IPS-NIHi7 (cell line): ENCODE measurements around the gene TRAPPC3.
"Not testable (repeated sequence)": the region's sequence is repeated elsewhere in the genome, so short reads cannot be mapped to it uniquely, and the experiment has no call there.

Experiments
- DNase-seq: peaks from one replicate; pipeline ENCODE4 v3.0.0; 2012; ENCODE audit warnings: mixed read lengths; ENCODE audit errors: extremely low spot score

The TRAPPC3 gene

DNA sequence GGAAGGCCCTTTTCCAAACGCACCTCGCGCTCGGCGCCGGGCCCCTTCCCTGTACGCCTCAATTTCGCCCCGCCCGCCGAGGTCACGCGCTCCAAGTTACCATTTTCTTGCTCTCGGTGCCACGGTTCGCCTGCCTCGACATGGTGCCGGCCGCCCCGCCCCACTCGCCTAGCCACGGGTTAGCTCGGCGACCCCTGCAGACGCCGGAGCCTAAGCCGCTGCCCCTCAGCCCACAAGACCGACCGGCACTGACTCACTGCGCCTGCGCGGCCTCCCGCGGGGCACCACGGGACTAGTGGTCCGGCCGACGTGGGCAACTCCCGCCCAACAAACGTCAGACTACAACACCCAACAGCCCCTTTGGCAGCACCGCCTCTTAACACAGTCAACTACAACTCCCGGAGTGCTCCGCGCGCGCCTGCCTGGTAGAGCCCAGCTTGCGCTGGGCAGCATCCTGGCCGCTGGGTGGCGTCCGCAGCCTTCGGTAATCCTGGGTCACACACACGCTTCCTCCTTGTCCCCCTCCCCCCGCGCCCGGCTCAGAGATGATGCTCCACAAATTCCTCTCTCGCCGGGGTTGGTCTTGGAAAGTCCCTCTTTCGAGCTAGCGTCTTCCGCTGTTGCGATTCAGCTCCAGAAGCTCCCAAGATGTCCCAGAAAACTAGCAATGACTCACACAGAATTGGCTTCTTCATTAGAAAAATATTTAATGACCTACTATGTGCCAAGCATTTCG is at the start of gene TRAPPC3:
Gene TRAPPC3, minus strand, starts transcription at position 250 of the 736 bp plus-strand sequence. Its CDS starts 108 bp downstream, at position 142.
- DNase-seq: peak; percentile 99

DNA sequence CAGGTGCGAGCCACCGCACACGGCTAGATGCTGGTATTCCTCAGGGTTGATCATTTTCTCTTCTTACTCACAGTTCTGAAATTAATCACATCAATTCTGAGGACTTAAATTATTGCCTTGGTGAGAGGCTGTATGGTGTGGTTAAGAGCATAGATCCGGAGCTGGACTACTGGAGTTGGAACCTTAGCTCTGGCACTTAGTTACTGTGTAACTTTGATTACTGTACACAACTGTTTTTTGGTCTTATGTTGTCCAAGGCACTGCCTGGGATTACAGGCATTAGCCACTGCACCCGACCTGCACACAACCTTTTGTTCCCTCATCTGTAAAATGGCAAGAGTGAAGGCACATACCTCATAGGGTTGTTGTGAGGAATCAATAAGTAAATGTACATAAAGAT is 49.4 kb upstream of the TRAPPC3 start:
- no peak for DNase-seq

DNA sequence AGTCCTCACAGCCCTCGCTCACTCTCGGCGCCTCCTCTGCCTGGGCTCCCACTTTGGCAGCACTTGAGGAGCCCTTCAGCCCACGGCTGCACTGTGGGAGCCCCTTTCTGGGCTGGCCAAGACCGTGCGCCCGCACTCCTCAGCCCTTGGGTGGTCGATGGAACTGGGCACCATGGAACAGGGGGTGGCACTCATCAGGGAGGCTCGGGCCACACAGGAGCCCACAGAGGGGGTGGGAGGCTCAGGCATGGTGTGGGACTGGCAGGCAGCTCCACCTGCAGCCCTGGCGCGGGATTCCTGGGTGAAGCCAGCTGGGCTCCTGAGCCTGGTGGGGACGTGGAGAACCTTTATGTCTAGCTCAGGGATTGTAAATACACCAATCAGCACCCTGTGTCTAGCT is 47.5 kb upstream of the TRAPPC3 start:
- DNase-seq: not testable (repeated sequence)

DNA sequence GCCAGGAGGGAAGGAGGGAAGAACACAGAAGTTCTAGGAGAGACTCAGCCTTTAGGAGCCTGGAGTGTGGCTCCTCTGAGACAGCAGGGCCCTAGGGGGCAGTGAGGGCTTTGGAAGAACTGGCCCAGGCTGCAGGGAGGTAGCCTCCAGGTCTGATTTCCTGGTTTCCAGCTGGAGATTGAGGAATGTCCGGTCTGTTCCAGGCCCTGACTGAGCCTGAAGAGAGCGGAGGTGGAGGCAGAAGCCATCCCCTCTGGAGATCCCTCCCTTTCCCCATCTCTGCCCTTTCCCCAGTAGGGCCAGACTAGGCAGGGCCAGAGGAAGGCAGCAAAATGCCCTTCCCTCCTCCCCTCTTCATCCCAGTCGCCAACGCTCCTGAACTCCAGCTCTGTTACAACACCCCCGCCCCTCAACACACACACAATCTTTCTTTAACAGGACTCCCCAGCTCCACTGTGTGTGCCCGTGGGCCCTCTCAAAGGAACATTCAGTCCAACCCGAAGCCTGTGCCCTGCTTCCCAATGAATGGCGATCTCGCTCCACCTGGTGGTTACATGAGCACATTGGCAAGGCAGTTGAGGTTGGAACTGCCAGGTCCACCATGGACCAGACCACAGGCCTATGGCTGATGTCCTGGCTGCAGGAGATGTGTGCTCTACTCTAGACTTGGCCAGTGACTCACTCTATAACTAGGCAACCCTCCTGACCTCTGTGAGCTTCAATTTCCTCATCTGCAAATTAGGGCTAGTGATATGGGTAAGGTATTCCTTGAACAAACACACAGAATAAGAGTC is 38.7 kb upstream of the TRAPPC3 start:
- peak; percentile 88 for DNase-seq

DNA sequence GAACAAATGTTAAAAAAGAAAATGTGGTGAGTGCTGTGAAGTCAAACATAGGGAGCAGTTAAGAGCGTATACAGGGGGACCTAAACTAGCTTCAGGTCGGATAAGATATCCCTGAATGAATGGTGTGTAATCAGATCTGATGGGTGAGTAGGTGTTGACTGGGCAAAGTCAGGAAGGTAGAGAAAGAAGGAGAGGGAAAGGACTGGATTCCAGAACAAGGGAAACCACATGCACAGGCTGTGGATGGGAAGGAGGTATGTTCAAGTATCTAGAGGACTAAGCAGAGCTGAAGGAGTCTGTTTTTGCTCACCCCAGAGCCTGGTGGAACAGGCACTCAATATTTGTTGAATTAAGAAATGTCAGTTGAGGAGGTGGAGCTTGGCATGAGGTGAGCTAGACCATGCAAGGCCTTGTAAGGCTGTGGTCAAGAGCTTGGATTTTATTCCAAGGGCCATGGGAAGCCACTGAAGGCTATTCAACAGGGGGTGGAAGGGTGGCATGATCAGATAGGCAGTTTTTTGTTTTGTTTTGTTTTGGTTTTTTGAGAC is 34.1 kb upstream of the TRAPPC3 start:
- no peak for DNase-seq

DNA sequence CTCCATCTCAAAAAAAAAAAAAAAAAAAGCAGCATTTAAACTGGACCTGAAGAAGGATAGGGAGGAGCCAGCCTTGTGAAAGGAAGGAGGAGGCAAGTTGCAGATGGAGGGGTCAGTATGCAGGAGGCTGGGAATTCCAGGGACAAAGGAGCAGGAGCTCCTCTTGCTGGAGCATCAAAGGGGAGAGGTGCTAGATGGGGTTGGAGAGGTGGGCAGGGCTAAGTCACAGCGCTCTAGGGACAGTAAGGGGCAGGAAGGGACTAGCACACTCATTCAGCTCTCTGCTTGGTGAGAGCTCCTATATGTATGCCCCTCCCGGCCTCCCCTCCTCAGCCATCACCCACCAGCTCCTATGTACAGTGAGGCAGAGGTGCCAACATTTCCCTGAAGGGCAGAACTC is 33.4 kb upstream of the TRAPPC3 start:
- DNase-seq: no peak

DNA sequence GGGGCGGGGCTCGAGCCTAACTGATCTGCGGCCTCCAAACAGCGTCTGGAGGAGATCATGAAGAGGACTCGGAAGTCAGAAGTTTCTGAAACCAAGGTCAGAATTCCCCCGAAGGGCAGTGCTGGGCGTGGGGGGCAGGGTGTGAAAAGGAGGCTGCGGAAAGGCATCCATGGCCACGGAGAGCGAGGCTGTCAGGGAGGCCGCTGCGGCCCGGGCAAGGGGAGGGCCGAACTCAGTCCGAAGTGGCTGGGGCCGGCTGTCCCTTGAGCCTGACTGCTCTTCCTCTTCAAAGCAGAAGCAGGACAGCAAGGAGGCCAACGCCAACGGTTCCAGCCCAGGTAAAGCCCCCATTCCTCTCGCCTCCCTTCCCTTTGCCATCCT is 29.9 kb upstream of the TRAPPC3 start:
- DNase-seq: no peak

DNA sequence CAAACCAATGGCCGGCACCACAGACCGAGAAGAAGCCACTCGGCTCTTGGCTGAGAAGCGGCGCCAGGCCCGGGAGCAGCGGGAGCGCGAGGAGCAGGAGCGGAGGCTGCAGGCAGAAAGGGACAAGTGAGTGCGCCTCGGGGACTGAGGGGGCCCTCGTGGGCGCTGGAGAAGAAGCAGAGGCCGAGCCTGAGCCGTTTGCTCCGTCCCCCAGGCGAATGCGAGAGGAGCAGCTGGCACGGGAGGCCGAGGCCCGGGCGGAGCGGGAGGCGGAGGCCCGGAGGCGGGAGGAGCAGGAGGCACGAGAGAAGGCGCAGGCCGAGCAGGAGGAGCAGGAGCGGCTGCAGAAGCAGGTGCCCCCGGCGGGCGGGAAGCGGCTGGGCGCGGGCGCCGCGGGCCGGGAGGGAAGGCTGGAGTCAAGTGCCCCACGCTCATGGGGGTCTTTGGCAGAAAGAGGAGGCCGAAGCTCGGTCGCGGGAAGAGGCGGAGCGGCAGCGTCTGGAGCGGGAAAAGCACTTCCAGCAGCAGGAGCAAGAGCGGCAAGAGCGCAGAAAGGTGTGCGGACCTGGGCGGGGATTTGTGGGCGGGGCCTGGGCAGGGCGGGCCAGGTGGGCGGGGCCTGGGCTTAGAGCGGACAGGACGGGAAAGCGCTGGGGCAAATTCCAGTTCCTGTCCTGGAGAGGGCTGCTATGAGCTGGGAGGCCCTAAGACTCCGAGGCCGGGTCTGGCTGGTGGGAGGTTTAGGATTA is 29.4 kb upstream of the TRAPPC3 start:
- peak; percentile 94 for DNase-seq

DNA sequence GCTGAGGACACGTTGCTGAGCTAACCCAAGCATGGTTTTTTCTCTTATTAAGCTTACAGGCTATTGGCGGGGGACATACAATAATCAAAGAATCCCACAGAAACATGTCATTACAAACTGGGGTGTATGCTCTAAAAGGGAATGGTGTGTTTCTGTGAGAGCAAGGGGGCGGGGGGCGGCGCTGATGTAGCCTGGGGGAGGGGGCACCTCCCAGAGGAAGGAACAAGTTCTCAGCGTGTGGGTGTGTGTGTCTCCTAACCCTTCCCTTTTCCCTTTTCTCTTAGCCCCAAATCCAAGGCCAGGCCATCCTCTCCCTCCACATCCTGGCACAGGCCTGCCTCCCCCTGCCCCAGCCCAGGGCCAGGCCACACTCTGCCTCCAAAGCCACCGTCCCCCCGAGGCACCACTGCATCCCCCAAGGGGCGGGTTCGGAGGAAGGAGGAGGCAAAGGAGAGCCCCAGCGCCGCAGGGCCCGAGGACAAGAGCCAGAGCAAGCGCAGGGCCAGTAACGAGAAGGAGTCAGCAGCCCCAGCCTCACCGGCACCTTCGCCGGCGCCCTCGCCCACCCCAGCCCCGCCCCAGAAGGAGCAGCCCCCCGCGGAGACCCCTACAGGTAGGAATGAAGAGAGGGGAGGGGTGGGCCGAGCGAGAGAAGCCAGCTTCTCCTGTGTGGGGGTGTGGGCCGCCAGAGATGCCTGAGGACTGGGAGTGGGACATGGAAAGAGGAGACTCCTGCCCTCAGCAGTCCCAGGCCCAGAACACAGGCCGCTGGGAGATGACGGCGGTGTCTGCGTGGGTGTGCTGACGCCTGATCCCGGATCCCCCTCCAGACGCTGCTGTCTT is 28.5 kb upstream of the TRAPPC3 start:
- peak; percentile 43 for DNase-seq

DNA sequence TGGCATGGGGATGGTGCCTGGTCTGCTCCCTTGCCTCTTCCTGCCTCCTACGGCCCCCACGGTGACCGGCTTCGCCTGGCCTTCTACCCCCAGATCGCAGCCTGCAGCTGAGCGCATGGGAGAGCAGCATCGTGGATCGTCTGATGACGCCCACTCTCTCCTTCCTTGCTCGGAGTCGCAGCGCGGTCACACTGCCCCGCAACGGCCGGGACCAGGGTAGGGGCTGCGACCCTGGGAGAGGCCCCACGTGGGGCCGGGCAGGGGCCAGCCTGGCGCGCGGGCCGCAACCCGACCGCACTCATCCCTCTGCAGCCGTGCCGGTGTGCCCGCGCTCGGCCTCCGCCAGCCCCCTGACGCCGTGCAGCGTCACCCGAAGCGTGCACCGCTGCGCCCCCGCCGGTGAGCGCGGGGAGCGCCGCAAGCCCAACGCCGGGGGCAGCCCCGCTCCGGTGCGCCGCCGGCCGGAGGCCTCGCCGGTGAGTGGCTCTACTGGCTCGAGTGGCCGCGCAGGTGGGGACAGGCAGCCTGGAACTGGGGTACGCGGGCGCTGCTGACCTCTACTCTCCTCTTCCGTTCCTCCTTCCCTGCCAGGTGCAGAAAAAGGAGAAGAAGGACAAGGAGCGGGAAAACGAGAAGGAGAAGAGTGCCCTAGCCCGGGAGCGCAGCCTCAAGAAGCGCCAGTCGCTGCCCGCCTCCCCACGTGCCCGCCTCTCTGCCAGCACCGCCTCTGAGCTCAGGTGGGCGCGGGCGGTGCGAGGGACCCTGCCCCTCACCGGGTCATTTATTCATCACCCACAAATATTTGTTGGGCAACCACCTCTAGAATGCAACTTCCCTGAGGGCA is 27.0 kb upstream of the TRAPPC3 start:
- DNase-seq: peak; percentile 80

DNA sequence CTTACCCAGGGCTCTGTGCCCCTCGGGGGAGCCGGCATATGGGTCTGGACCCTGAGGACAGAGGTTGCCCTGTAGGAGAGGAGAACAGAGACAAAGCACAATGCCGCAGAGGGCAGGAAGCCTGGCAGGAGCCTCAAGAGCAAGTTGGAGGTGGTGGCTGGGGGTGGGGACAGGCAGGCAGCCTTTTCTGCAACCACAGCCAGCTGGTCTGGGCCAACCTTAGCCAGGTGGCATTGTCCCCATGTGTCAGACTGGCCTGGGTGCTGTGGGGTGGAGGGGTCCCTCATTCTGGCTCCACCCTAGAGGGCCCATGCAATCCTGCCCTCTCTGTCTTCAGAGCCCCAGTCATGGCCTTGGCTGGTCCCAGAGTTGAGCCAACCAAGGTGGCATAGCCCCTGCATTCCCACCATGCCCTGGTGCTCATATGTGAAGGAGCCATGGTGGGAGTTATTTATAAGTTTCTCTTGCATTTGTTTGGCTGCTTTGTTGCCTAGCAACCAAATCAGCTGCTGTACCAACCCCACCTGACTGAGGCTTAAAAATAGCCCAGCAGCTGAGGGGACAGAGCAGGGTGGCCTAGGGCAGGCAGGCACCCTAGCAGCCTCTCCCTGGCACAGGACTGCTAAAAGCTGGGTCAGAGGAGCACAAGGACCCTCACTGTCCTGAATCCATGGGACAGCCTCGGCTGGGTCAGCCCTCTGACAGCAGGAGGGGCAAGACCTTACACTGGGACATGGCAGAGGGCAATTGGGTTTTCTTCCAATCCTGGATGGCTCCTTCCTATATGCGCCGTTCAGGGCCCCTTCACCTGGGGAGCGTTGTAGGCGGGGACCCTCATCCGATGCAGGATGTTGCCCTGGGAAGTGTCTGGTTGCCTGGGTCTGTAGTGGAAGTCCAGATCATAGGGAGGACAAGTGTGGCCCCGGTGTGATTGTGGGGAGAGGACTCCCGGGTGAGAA is 26.1 kb upstream of the TRAPPC3 start:
- DNase-seq: no peak

DNA sequence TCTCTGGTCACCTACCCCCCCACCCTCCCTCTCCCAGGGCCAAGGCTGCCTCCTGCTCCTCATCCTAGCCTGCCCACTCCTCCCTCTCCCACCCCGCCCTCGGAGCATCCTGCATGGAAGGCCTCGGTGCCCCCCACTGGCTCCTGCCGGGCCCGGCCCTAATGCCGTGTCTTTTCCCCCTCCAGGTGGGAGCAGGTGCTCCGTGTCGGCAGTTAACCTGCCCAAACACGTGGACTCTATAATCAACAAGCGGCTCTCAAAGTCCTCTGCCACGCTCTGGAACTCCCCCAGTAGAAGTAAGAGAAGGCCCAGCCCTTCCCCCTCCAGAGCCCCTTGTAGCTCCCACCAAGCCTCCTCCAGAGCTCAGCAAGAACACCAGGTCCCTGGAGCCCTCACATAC is 25.4 kb upstream of the TRAPPC3 start:
- no peak for DNase-seq

DNA sequence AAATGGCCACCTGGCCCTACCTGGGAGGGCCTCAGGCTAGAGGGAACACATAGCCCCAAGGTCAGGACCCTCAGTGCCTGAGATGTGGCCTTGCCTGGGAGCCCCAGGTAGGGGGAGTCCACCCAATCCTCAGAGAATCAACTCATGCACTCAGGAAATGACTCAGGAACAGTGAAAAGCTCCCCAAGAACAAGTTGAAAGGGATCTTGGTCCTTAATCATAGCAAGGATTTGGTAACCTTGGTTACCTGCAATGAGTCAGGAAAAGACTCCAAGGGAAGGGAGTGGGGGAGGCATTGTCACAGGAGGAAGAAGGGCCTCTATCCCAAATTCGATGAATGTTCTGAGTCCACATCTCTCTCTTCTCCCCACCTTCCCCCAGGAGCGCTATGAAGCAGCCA is 23.7 kb upstream of the TRAPPC3 start:
- no peak for DNase-seq

DNA sequence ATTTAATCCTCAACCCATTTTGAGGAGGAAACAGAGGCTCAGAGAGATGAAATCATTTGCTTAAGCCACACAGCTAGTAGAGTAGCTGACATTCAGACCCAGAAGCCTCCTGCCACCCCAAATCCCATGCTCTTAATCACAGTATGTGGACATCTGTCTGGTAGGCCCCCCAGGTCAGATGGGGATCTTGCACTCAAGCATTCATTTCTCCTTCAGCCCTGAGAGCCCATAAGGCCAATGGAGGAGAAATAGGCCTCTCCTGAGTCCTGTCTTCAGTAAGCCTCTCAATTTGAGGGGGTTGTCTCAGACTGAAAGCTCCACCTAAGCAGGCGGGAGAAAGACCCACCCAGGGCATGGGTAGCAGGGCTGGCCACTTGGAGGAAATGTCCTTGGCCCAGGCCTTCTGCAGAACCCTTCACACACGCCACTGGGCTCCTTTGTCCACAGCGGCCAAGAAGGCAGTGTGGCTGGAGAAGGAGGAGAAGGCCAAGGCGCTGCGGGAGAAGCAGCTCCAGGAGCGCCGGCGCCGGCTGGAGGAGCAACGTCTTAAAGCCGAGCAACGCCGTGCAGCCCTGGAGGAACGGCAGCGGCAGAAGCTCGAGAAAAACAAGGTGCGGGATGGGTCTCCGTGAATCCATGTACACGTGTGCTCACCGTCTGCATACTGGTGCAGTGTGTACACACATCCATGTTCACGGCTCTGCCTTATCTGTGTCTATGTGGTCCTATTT is 22.9 kb upstream of the TRAPPC3 start:
- DNase-seq: no peak

DNA sequence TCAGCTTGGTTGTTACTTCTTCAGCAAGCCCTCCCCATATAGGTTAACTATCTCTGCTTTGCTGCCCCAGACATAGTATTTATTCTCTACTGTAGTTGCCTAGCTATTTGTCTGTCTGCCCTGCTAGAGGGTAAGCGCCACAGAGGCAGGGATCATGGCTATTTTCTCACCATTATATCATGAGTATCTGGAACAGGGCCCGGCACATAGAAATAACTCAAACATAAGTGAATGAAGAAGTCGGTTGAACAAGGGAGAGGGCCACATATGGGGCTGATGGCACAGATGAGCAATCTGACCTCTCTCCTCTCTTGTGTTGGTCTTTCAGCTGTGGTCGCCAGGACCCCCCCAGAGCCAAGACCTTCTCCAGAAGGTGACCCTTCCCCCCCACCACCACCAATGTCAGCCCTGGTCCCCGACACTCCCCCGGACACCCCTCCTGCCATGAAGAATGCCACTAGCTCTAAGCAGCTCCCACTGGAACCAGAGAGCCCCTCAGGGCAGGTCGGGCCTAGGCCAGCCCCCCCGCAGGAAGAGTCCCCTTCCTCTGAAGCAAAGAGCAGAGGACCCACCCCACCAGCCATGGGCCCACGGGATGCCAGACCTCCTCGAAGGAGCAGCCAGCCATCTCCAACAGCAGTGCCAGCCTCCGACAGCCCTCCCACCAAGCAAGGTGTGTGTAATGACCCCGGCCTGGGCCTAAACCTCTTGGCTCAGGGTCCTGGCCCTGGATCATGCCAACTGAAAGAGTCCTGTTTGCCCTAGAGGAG is 21.5 kb upstream of the TRAPPC3 start:
- no peak for DNase-seq

DNA sequence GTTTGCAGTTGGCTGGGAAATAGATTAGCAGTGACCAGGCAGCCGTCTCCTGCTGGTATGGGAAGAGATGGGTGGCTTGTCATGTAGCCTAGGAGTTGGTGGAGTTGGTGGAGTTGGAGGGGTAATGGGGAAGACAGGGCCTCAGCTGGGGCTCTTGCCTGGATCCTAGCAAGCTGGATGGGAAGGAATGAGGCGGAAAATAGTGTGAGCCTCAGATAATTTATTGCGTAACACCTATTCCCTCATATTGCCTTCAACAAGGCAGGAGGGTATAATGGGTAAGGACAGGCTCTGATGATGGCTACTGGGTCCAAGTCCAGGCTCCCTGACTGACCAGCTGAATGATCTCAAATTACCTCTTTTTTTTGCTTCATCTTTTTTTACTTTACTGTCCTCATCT is 19.2 kb upstream of the TRAPPC3 start:
- DNase-seq: no peak
